HEK293T (cell line): ENCODE measurements around the gene SLC10A7.

Source experiments
- ARNT ChIP-seq: fragments of 450-650 bp; IDR thresholded peaks from 2 replicates; pipeline ENCODE4 v1.6.1; 2017; ENCODE audit warnings: mild to moderate bottlenecking
- BHLHE40 ChIP-seq: fragments of 450-650 bp; IDR thresholded peaks from 2 replicates; pipeline ENCODE4 v1.6.1; 2016; ENCODE audit warnings: mild to moderate bottlenecking, moderate library complexity, borderline replicate concordance
- CTBP1 ChIP-seq: fragments of 450-650 bp; IDR thresholded peaks from 2 replicates; pipeline ENCODE4 v1.6.1; 2016; ENCODE audit warnings: borderline replicate concordance
- FOXA1 ChIP-seq: fragments of 450-650 bp; IDR thresholded peaks from 2 replicates; pipeline ENCODE4 v1.6.1; 2016; ENCODE audit warnings: mild to moderate bottlenecking
- FOXK2 ChIP-seq: fragments of 450-650 bp; IDR thresholded peaks from 2 replicates; pipeline ENCODE4 v1.6.1; 2016; ENCODE audit warnings: mild to moderate bottlenecking
- FOXM1 ChIP-seq: fragments of 450-650 bp; IDR thresholded peaks from 2 replicates; pipeline ENCODE4 v1.6.1; 2017; ENCODE audit warnings: mild to moderate bottlenecking, borderline replicate concordance
- L3MBTL2 ChIP-seq: fragments of 450-650 bp; conservative IDR thresholded peaks from 2 replicates; pipeline ENCODE4 v1.6.1; 2016; ENCODE audit warnings: mild to moderate bottlenecking
- NFRKB ChIP-seq: fragments of 450-650 bp; IDR thresholded peaks from 2 replicates; pipeline ENCODE4 v1.6.1; 2016; ENCODE audit warnings: mild to moderate bottlenecking, moderate library complexity
- PKNOX1 ChIP-seq: fragments of 450-650 bp; IDR thresholded peaks from 2 replicates; pipeline ENCODE4 v1.6.1; 2016
- SP1 ChIP-seq: fragments of 450-650 bp; IDR thresholded peaks from 2 replicates; pipeline ENCODE4 v1.6.1; 2017
- SUZ12 ChIP-seq: fragments of 450-650 bp; IDR thresholded peaks from 2 replicates; pipeline ENCODE4 v1.6.1; 2016; ENCODE audit warnings: mild to moderate bottlenecking
- TARDBP ChIP-seq: fragments of 450-650 bp; IDR thresholded peaks from 2 replicates; pipeline ENCODE4 v1.6.1; 2016
- ZNF384 ChIP-seq: fragments of 450-650 bp; IDR thresholded peaks from 2 replicates; pipeline ENCODE4 v1.6.1; 2016

DNA sequence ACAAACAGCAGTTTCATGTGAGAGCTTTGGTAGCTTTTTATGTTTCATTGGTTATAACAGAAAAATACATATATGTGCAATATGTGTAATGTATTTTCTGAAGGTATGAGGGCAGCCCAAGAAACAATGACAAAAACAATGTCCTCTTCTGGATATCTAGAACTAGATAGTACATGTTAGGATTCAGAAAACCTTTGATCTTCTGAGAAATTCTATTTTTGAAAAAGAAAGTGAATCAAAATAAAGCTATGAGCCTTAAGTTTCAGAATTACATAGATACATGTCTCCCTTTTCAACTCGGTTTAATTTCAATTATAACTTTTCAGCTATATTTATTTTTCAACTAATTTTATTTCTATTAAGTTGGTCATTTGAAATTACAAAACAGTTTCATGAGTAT lies 175.5 kb downstream of the SLC10A7 start:
- TF ChIP-seq FOXM1 (no peak), ZNF384 (no peak), FOXK2 (no peak), SUZ12 (no peak), BHLHE40 (no peak), NFRKB (no peak), SP1 (no peak), L3MBTL2 (no peak), PKNOX1 (no peak), FOXA1 (no peak), CTBP1 (no peak), ARNT (no peak), TARDBP (no peak)
